ENCODE data around the gene MSH5. TPM values are rescaled to one million over a fixed set of nuclear protein-coding genes. Genes with fewer than 3 reads are reported as not detected.

Gene MSH5
- total RNA-seq, 4 donors from 2014 or later: 4.0 to 6.4 (median 4.5) TPM

- Histone ChIP-seq H3K4me3 (no peak overlapping the region), H3K4me1 (peaks cover 0 to 32% (median 18%) of the 10 kb centered on the region in 4 donors), H3K27me3 (peaks cover 0 to 3% (median 0%) of the 10 kb centered on the region in 4 donors), H3K9me3 (no peaks in the 10 kb centered on the region), H3K36me3 (no peaks in the 10 kb centered on the region), H3K27ac (replicated peaks in 1 of 4) (no peak overlapping the region)
- intact Hi-C loops (cut with DNase I): loop anchor here (2.0 to 5.0 kb wide), 2 partner anchors 41 to 88 kb away; partner anchors contain the start of genes DDAH2 and LY6G5C
- no peak for DNase-seq (ENCODE audit: extremely low spot score)
- 90% methylated on average over 16 of the region's 18 CpGs for WGBS
- TF ChIP-seq POLR2AphosphoS5 (IDR thresholded peaks at IDR 0.05) (no peak), POLR2A (IDR thresholded peaks at IDR 0.05; ENCODE audit: low read depth) (no peak), EP300 (IDR thresholded peaks at IDR 0.05) (no peak), CTCF (IDR thresholded peaks at IDR 0.05) (no peak)
Observed at GRCh38 chr6:31768363-31769257, 28.8 kb downstream of the MSH5 start.

- intact Hi-C loops (cut with DNase I): loop anchor here (2.0 to 5.0 kb wide), 3 partner anchors 43 to 89 kb away; partner anchors contain the start of genes DDAH2 and LY6G5C
- TF ChIP-seq CTCF (IDR thresholded peaks at IDR 0.05): peak; percentile 74 to 93 (median 86)
- TF ChIP-seq EP300 (IDR thresholded peaks at IDR 0.05): no peak
- TF ChIP-seq POLR2A (IDR thresholded peaks at IDR 0.05; ENCODE audit: low read depth): no peak
- TF ChIP-seq POLR2AphosphoS5 (IDR thresholded peaks at IDR 0.05): peak; percentile 44 to 59
- H3K4me1 ChIP-seq: peaks cover 0 to 25% (median 16%) of the 10 kb centered on the region in 4 donors
- peaks cover 0 to 3% (median 0%) of the 10 kb centered on the region in 4 donors for H3K27me3 ChIP-seq
- no peak overlapping the region for H3K4me3 ChIP-seq
- WGBS: 46% methylated on average over 9 of the region's 12 CpGs
- H3K9me3 ChIP-seq: no peaks in the 10 kb centered on the region
- no peak overlapping the region for H3K27ac ChIP-seq (replicated peaks in 1 of 4)
- no peak for DNase-seq (ENCODE audit: extremely low spot score)
- H3K36me3 ChIP-seq: no peaks in the 10 kb centered on the region
Observed at GRCh38 chr6:31769684-31770371, 30.0 kb downstream of the MSH5 start.

GRCh38 chr6:31770860-31771259 lies 31.1 kb downstream of the MSH5 start:
- intact Hi-C loops (cut with DNase I): loop anchor here (5.0 kb wide), 1 partner anchor 61 kb away; no protein-coding TSS in a partner anchor
- WGBS: 93% methylated on average over 2 of the region's 2 CpGs
- no peak for DNase-seq (ENCODE audit: extremely low spot score)

GRCh38 chr6:31771992-31772358 lies 32.2 kb downstream of the MSH5 start:
- Histone ChIP-seq H3K27ac (replicated peaks in 1 of 4) (no peak overlapping the region), H3K36me3 (no peaks in the 10 kb centered on the region), H3K4me3 (no peak overlapping the region), H3K4me1 (peaks cover 5 to 22% (median 11%) of the 10 kb centered on the region in 4 donors), H3K27me3 (no peaks in the 10 kb centered on the region), H3K9me3 (no peaks in the 10 kb centered on the region)
- 65% methylated on average over 4 of the region's 4 CpGs for WGBS
- DNase-seq (ENCODE audit: extremely low spot score): no peak
- TF ChIP-seq CTCF (IDR thresholded peaks at IDR 0.05) (no peak), POLR2AphosphoS5 (IDR thresholded peaks at IDR 0.05) (no peak), EP300 (IDR thresholded peaks at IDR 0.05) (no peak), POLR2A (IDR thresholded peaks at IDR 0.05; ENCODE audit: low read depth) (no peak)
- intact Hi-C loops (cut with DNase I): loop anchor here (5.0 kb wide), 1 partner anchor 60 kb away; no protein-coding TSS in a partner anchor

More at GRCh38 chr6:31770860-31771259, 31.1 kb downstream of the MSH5 start:
- H3K27ac ChIP-seq (replicated peaks in 1 of 4): no peak overlapping the region
- H3K27me3 ChIP-seq: peaks cover 0 to 3% (median 0%) of the 10 kb centered on the region in 4 donors
- H3K9me3 ChIP-seq: no peaks in the 10 kb centered on the region
- H3K4me1 ChIP-seq: peaks cover 0 to 22% (median 14%) of the 10 kb centered on the region in 4 donors
- H3K36me3 ChIP-seq: no peaks in the 10 kb centered on the region
- no peak overlapping the region for H3K4me3 ChIP-seq
- TF ChIP-seq POLR2AphosphoS5 (IDR thresholded peaks at IDR 0.05): no peak
- no peak for TF ChIP-seq EP300 (IDR thresholded peaks at IDR 0.05)
- no peak for TF ChIP-seq CTCF (IDR thresholded peaks at IDR 0.05)
- no peak for TF ChIP-seq POLR2A (IDR thresholded peaks at IDR 0.05; ENCODE audit: low read depth)

Data from esophagus muscularis mucosa (tissue), 4 donors.